Measurements from ENCODE around the gene FBRS. TPM values are rescaled to one million over a fixed set of nuclear protein-coding genes. Genes with fewer than 3 reads are reported as not detected.
A peak's percentile ranks its signal among the peaks of the same experiment; 100 is the strongest.

FBRS gene
- total and polyA plus RNA-seq, 2 of the 13 experiments (the other 11 are each of a cell fraction or from before 2014, with no cell fraction given) = 13.7 to 16.2 TPM

- 0 out of 2 replicates have a peak, but pooled peaks have one; percentile 23 for TF ChIP-seq ZNF136 (CRISPR knock-in tag; IDR thresholded peaks at IDR 0.05; ENCODE audit: low read depth)
- no peak for TF ChIP-seq HOXA9 (CRISPR knock-in tag; IDR thresholded peaks at IDR 0.05; ENCODE audit: borderline replicate concordance)
- peak; percentile 5 for TF ChIP-seq PHF5A (CRISPR knock-in tag; IDR thresholded peaks at IDR 0.05; ENCODE audit: low read depth, unreplicated experiment)
- no peak for TF ChIP-seq ZBTB46 (CRISPR knock-in tag; IDR thresholded peaks at IDR 0.05; ENCODE audit: borderline replicate concordance)
- TF ChIP-seq SATB2 (CRISPR knock-in tag; IDR thresholded peaks at IDR 0.05) = 0 out of 2 replicates have a peak, but pooled peaks have one; percentile 40
- peak; percentile 95 for TF ChIP-seq ASH2L (IDR thresholded peaks at IDR 0.05; ENCODE audit: insufficient read length, low read depth, low read length)
- TF ChIP-seq, protein P1, sequence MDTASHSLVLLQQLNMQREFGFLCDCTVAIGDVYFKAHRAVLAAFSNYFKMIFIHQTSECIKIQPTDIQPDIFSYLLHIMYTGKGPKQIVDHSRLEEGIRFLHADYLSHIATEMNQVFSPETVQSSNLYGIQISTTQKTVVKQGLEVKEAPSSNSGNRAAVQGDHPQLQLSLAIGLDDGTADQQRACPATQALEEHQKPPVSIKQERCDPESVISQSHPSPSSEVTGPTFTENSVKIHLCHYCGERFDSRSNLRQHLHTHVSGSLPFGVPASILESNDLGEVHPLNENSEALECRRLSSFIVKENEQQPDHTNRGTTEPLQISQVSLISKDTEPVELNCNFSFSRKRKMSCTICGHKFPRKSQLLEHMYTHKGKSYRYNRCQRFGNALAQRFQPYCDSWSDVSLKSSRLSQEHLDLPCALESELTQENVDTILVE (CRISPR knock-in tag; IDR thresholded peaks at IDR 0.05) = peak; percentile 54; the same call in 1 of the 2 replicates
- no peak for TF ChIP-seq ZNF713 (CRISPR knock-in tag; IDR thresholded peaks at IDR 0.05)
- TF ChIP-seq ZNF7 (CRISPR knock-in tag; IDR thresholded peaks at IDR 0.05) = no peak
- peak; percentile 46; the same call in 1 of the 2 replicates for TF ChIP-seq NRL (CRISPR knock-in tag; IDR thresholded peaks at IDR 0.05; ENCODE audit: borderline replicate concordance)
- no peak for TF ChIP-seq USF2 (IDR thresholded peaks at IDR 0.05; ENCODE audit: low read depth, low read length)
- TF ChIP-seq USF2 (CRISPR knock-in tag; IDR thresholded peaks at IDR 0.05; ENCODE audit: borderline replicate concordance) = peak; percentile 11; the same call in 1 of the 2 replicates
- peak; percentile 13; the same call in 1 of the 2 replicates for TF ChIP-seq ZNF776 (CRISPR knock-in tag; IDR thresholded peaks at IDR 0.05)
- TF ChIP-seq ARID4A (CRISPR knock-in tag; IDR thresholded peaks at IDR 0.05; ENCODE audit: borderline replicate concordance) = peak; percentile 44; the same call in 1 of the 2 replicates
- peak; percentile 52; the same call in 1 of the 2 replicates for TF ChIP-seq PHF20 (CRISPR knock-in tag; IDR thresholded peaks at IDR 0.05)
- TF ChIP-seq, protein P2, sequence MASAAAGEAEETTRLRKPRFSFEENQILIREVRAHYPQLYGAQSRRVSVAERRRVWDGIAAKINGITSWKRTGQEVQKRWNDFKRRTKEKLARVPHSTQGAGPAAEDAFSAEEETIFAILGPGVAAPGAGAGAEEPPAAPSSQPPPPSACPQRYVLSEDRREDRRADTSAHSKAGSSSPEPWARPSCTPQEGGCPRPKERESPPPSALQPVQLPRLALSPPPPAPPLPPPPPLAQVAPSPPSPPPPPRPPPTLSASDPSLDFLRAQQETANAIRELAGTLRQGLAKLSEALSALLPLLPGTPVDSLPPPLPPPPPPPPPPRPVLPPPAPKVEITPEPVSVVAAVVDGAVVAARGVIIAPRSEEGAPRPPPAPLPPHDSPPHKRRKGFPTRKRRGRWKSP (CRISPR knock-in tag; IDR thresholded peaks at IDR 0.05) = peak; percentile 68; the same call in 1 of the 2 replicates
- TF ChIP-seq HNRNPLL (IDR thresholded peaks at IDR 0.05; ENCODE audit: low read depth, low read length, poor library complexity, severe bottlenecking) = peak; percentile 94
Observed at GRCh38 chr16:30658731-30659506, 688 bp downstream of the FBRS start (continued).
